ENCODE results near the gene CRABP1.

The CRABP1 gene

GRCh38 chr15:78319588-78319987 lies 20.6 kb upstream of the CRABP1 start:
- TF ChIP-seq, protein P1, sequence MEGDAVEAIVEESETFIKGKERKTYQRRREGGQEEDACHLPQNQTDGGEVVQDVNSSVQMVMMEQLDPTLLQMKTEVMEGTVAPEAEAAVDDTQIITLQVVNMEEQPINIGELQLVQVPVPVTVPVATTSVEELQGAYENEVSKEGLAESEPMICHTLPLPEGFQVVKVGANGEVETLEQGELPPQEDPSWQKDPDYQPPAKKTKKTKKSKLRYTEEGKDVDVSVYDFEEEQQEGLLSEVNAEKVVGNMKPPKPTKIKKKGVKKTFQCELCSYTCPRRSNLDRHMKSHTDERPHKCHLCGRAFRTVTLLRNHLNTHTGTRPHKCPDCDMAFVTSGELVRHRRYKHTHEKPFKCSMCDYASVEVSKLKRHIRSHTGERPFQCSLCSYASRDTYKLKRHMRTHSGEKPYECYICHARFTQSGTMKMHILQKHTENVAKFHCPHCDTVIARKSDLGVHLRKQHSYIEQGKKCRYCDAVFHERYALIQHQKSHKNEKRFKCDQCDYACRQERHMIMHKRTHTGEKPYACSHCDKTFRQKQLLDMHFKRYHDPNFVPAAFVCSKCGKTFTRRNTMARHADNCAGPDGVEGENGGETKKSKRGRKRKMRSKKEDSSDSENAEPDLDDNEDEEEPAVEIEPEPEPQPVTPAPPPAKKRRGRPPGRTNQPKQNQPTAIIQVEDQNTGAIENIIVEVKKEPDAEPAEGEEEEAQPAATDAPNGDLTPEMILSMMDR (IDR thresholded peaks at IDR 0.05; ENCODE audit: extremely low read depth, missing control alignments), result no peak
- no peak for DNase-seq (ENCODE audit: low spot score)

GRCh38 chr15:78320183-78320582 lies 20.0 kb upstream of the CRABP1 start:
- TF ChIP-seq, protein P1 (IDR thresholded peaks at IDR 0.05; ENCODE audit: extremely low read depth, missing control alignments), result no peak
- DNase-seq (ENCODE audit: low spot score), result no peak

DNA sequence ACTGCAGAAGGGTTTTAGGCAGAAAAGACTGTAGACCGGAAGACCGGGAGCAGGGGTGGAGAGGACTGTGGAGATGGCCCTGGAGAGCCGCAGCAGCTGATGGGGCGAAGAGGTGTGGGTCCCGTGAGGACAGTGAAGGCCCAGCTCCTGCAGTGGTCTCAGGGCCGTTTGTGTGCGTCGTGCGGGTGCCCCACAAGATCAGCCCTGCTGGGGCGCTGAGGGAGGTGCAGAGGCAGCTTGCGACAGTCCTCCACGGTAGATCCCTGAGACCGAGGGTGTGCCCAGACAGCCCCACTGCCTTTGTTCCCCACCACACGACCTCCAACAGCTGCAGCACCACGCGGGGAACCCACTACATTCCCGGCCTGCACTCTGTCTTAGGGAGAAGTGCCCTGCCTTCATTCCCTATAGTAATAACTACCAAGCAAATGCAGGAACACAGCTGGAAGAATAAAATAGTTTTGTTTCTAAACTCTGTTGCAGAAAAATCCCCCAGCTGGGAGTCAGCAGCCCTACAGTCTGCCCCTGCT lies 19.0 kb upstream of the CRABP1 start:
- TF ChIP-seq, protein P1 (IDR thresholded peaks at IDR 0.05; ENCODE audit: extremely low read depth, missing control alignments), result no peak
- no peak for DNase-seq (ENCODE audit: low spot score)

GRCh38 chr15:78321786-78322185 lies 18.4 kb upstream of the CRABP1 start:
- DNase-seq (ENCODE audit: low spot score), result no peak
- TF ChIP-seq, protein P1 (IDR thresholded peaks at IDR 0.05; ENCODE audit: extremely low read depth, missing control alignments), result no peak

- no peak for DNase-seq (ENCODE audit: low spot score)
- TF ChIP-seq, protein P1 (IDR thresholded peaks at IDR 0.05; ENCODE audit: extremely low read depth, missing control alignments), result no peak
Measured at GRCh38 chr15:78322243-78322642, 17.9 kb upstream of the CRABP1 start.

DNA sequence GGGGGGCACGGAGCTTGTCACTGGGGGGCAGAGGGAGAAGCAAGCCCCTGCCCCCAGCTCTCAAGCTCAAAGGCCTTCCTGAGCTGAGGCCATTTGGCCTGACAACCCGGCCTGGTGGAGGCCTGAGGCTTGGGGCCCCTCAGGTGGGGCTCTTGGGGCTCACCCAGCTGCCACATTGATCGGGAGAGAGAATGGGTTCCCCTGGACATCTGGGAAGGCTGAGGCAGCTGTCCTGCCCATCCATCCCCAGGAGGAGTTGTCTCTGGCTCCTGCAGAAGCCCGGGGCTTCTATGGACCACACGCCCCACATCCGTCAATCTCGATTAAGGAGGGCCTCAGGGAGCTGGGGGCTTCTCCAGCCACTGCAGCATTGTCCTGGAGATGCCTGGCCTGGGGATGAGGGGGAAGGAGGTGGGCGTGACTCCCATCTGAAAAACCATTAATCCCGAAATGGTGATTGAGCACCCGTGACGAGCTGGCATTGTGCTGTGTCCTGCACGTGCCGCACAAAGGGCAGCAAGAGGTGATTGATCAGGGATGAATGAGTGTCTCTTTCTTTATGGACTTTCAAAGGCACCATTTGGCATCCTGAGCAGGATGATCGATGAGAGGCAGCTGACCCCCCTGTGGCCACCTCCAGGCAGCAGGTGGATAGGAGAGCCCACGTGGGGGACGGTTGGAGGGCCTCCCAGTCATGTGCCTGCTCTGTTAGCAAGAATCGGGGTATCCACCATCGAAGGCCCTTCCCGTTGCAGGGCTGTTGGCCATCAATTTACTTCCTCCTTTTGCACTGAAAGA lies 17.2 kb upstream of the CRABP1 start:
- DNase-seq (ENCODE audit: low spot score), result no peak
- TF ChIP-seq, protein P1 (IDR thresholded peaks at IDR 0.05; ENCODE audit: extremely low read depth, missing control alignments), result no peak

- DNase-seq (ENCODE audit: low spot score), result no peak
- TF ChIP-seq, protein P1 (IDR thresholded peaks at IDR 0.05; ENCODE audit: extremely low read depth, missing control alignments), result no peak
Measured at GRCh38 chr15:78323693-78324092, 16.5 kb upstream of the CRABP1 start.

All from GM20000 (cell line).